PC-3 (cell line): Measurements from ENCODE around the gene HSD3B2.

ENCODE experiments used
- CTCF ChIP-seq: fragments of 300-600 bp; sonication (generic); conservative IDR thresholded peaks from 2 replicates; pipeline ENCODE4 v1.5.1; 2017; ENCODE audit warnings: antibody characterized with exemption, low read depth, mild to moderate bottlenecking, low read length
- EZH2 ChIP-seq: fragments of 300-600 bp; sonication (generic); IDR thresholded peaks from one replicate; pipeline ENCODE4 v1.6.1; 2017; ENCODE audit warnings: antibody characterized with exemption, mild to moderate bottlenecking, low read length; ENCODE audit not compliant: unreplicated experiment
- EZH2phosphoT487 ChIP-seq: fragments of 300-600 bp; sonication (generic); IDR thresholded peaks from 2 replicates; pipeline ENCODE4 v1.6.1; 2018; ENCODE audit warnings: mild to moderate bottlenecking, antibody characterized with exemption, low read length, borderline replicate concordance

- TF ChIP-seq CTCF (no peak), EZH2phosphoT487 (no peak), EZH2 (no peak)
Measured at GRCh38 chr1:119430486-119430885, 15.5 kb downstream of the HSD3B2 start.
